Left lung (tissue), 10 donors: ENCODE results near the gene RPS3. TPM values are rescaled to one million over a fixed set of nuclear protein-coding genes. Genes with fewer than 3 reads are reported as not detected.
A peak's percentile ranks its signal among the peaks of the same experiment; 100 is the strongest.

Source experiments
- ATAC-seq: fragments of 200-7000 bp; cut with Tn5 transposase; one replicate; pipeline ENCODE4 v1.9.1; 2020; ENCODE audit warnings: moderate library complexity
- DNase-seq, 4 donors: peaks; one replicate each; pipeline ENCODE4 v3.0.0-alpha.2; 2013 to 2020
- H3K27ac ChIP-seq, 2 donors: fragments of 200-600 bp; sonication (generic) in 1 of 2; one replicate each; pipeline versions ENCODE4 v1.5.0 to v1.8.0; 2020 to 2021
- H3K27me3 ChIP-seq, 2 donors: fragments of 200-600 bp; sonication (generic) in 1 of 2; one replicate each; pipeline versions ENCODE4 v1.5.0 to v1.8.0; 2020 to 2021
- H3K36me3 ChIP-seq, 2 donors: fragments of 200-600 bp; sonication (generic) in 1 of 2; one replicate each; pipeline versions ENCODE4 v1.5.0 to v1.8.0; 2020 to 2021
- H3K4me1 ChIP-seq, 2 donors: fragments of 200-600 bp; one replicate each; pipeline ENCODE4 v1.8.0; 2021
- H3K4me3 ChIP-seq, 2 donors: fragments of 200-600 bp; sonication (generic) in 1 of 2; one replicate each; pipeline versions ENCODE4 v1.5.0 to v1.8.0; 2020 to 2021; ENCODE audit warnings: mild to moderate bottlenecking in 1 of 2
- H3K9me3 ChIP-seq, 2 donors: fragments of 200-600 bp; sonication (generic) in 1 of 2; one replicate each; pipeline versions ENCODE4 v1.5.0 to v1.8.0; 2020 to 2021
- intact Hi-C, 2 donors: fragments of 100-400 bp; cut with DNase I; formaldehyde crosslinking; loops; one replicate each; pipeline versions ENCODE4 v1.11.2 to v1.14.2; 2022
- polyA plus RNA-seq, 6 donors: library from polyadenylated mRNA; unstranded; fragments of 120-200 nt; gene quantifications; one replicate each; pipeline ENCODE4 v1.2.1, GENCODE V29; 2013; ENCODE audit not compliant: insufficient read length in 6 of 6
- total RNA-seq, 2 donors: library from RNA; stranded (reverse); fragmentation: NEBNext Ultra II Directional; extraction: Animal tissue kit (Norgen Biotek cat#: 25700); gene quantifications; one replicate each; pipeline ENCODE4 v1.2.1, GENCODE V29; 2021
- TF ChIP-seq, protein P1 (sequence below), 2 donors: fragments of 200-600 bp; sonication (generic) in 1 of 2; IDR thresholded peaks; one replicate each; pipeline versions ENCODE4 v1.5.0 to v1.8.0; 2021; ENCODE audit warnings: antibody characterized with exemption in 2 of 2
- donor health status: DM: no; HTN: yes; CAD: no.
- donor health status: DM: no; HTN: no; CAD: no.

The RPS3 gene
- total and polyA plus RNA-seq, 8 donors: 1,943 to 3,888 (median 3,679) TPM

DNA sequence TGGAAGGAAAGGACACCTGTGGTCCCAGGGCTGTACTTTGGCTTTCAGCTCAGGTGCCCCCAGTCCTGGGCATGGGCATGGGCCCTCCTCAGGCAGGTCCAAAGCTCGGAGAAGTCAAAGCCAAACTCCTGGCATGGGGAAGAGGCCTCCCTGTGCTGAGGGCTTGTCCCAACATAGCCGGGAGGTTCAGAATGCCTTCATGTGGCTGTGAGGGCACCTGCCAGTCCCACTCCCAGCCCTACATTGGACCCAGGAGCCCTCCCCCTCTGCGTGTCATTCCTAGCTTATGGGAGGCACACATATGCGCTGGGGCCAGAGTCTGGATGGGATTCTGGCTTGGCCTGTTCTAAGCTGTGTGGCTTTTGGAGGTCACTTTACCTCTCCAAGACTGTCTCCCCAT, 34.7 kb downstream of the RPS3 start:
- DNase-seq (peak in 1 of 4 donors; percentile 45), ATAC-seq (no peak)
- no peak overlapping the region for H3K27ac ChIP-seq
- peaks cover 0 to 6% of the 10 kb centered on the region in 2 donors for H3K9me3 ChIP-seq
- H3K36me3 ChIP-seq: peaks cover 0 to 7% of the 10 kb centered on the region in 2 donors
- peaks cover 0 to 13% of the 10 kb centered on the region in 2 donors for H3K4me1 ChIP-seq
- no peak overlapping the region for H3K4me3 ChIP-seq
- peaks cover 11 to 45% of the 10 kb centered on the region in 2 donors for H3K27me3 ChIP-seq
- intact Hi-C loops: no loop called here
- TF ChIP-seq, protein P1, sequence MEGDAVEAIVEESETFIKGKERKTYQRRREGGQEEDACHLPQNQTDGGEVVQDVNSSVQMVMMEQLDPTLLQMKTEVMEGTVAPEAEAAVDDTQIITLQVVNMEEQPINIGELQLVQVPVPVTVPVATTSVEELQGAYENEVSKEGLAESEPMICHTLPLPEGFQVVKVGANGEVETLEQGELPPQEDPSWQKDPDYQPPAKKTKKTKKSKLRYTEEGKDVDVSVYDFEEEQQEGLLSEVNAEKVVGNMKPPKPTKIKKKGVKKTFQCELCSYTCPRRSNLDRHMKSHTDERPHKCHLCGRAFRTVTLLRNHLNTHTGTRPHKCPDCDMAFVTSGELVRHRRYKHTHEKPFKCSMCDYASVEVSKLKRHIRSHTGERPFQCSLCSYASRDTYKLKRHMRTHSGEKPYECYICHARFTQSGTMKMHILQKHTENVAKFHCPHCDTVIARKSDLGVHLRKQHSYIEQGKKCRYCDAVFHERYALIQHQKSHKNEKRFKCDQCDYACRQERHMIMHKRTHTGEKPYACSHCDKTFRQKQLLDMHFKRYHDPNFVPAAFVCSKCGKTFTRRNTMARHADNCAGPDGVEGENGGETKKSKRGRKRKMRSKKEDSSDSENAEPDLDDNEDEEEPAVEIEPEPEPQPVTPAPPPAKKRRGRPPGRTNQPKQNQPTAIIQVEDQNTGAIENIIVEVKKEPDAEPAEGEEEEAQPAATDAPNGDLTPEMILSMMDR (IDR thresholded peaks at IDR 0.05): no peak

DNA sequence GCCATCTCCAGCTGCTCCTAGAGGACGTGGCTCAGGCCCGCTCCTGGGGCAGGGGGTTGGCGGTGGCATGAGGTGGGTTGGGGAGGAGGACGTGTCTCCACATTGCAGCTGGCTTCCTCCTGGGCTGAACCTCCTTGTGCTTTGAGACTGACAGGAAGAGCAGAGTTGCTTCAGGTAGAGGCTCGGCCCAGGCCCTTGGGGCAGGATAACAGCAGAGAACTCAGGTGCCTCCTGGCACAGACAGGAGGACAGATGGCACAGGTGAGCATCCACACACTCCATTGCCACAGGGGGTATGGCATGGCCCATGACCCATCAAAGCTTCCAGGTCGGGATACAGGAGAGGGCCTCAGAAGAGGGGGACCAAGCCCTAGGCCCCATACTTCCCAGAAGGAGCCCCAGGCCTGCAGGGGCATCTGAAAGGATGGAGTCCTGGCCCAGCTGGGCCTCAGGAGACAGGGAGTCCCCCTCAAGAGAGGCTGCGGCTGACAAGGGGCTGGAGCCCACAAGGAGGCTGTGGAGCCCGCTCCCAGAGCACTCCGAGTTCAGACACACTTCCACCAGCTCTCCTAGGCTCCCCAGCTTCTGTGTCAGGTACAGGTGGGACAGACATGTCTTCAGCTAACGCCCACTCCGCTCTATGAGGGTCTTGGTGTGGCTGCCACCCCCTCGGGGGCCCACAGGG, 35.7 kb downstream of the RPS3 start:
- ATAC-seq: no peak
- TF ChIP-seq, protein P1 (IDR thresholded peaks at IDR 0.05): no peak
- peaks cover 0 to 7% of the 10 kb centered on the region in 2 donors for H3K36me3 ChIP-seq

DNA sequence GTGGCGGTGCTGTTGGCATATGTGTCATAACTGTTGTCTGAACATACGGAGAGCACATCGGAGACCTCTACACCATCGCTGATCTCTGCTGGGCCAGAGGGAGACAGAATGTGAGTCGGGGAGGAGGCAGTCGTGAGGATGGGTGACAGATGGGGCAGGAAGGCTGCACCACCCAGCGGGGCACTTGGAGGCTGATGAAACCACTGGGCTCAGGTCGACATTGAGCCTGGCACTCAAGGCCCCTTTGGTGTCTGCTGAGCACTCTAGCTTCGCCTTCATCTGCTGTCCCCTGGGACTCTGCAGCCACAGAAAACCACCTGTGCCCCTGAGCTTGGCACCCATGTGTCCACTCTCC, 36.2 kb downstream of the RPS3 start:
- peaks cover 7 to 30% of the 10 kb centered on the region in 2 donors for H3K27me3 ChIP-seq
- DNase-seq: peak in 1 of 4 donors; percentile 61
- intact Hi-C loops: no loop called here

More for the DNA sequence above, 35.7 kb downstream of the RPS3 start:
- peak in 1 of 4 donors; percentile 52 for DNase-seq
- H3K27me3 ChIP-seq: peaks cover 11 to 36% of the 10 kb centered on the region in 2 donors
- intact Hi-C loops: no loop called here
- peaks cover 0 to 7% of the 10 kb centered on the region in 2 donors for H3K4me1 ChIP-seq
- H3K4me3 ChIP-seq: no peak overlapping the region
- H3K9me3 ChIP-seq: no peaks in the 10 kb centered on the region
- no peak overlapping the region for H3K27ac ChIP-seq

DNA sequence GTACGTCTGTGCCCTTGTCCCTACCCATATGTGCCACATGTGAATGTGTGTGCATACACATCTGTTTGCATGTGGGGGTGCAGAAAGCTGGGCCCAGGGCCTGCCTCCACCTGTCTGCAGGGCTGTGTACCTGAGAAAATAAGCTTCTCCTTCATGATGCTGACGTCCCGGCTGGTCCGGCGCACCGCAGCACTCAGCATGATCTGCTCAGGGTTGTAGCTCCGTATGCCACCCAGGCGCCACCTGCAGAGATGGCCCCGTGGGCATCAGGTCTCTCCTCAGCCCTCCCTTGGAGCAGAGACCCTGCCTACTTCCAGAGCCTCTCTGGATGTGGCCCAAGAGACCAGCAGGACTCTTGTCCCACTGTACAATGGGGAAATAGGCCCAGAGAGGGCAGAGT, 37.5 kb downstream of the RPS3 start:
- Histone ChIP-seq H3K4me3 (no peak overlapping the region), H3K9me3 (no peaks in the 10 kb centered on the region), H3K27me3 (peaks cover 0 to 18% of the 10 kb centered on the region in 2 donors), H3K36me3 (peaks cover 0 to 7% of the 10 kb centered on the region in 2 donors), H3K4me1 (no peaks in the 10 kb centered on the region), H3K27ac (no peak overlapping the region)
- TF ChIP-seq, protein P1 (IDR thresholded peaks at IDR 0.05): no peak
- intact Hi-C loops: no loop called here
- ATAC-seq (no peak), DNase-seq (peak in 1 of 4 donors; percentile 64)

More for the DNA sequence above, 36.2 kb downstream of the RPS3 start:
- H3K4me3 ChIP-seq: no peak overlapping the region
- peaks cover 0 to 4% of the 10 kb centered on the region in 2 donors for H3K4me1 ChIP-seq
- H3K27ac ChIP-seq: no peak overlapping the region
- TF ChIP-seq, protein P1 (IDR thresholded peaks at IDR 0.05): no peak
- no peaks in the 10 kb centered on the region for H3K9me3 ChIP-seq
- peaks cover 0 to 7% of the 10 kb centered on the region in 2 donors for H3K36me3 ChIP-seq
- ATAC-seq: no peak

DNA sequence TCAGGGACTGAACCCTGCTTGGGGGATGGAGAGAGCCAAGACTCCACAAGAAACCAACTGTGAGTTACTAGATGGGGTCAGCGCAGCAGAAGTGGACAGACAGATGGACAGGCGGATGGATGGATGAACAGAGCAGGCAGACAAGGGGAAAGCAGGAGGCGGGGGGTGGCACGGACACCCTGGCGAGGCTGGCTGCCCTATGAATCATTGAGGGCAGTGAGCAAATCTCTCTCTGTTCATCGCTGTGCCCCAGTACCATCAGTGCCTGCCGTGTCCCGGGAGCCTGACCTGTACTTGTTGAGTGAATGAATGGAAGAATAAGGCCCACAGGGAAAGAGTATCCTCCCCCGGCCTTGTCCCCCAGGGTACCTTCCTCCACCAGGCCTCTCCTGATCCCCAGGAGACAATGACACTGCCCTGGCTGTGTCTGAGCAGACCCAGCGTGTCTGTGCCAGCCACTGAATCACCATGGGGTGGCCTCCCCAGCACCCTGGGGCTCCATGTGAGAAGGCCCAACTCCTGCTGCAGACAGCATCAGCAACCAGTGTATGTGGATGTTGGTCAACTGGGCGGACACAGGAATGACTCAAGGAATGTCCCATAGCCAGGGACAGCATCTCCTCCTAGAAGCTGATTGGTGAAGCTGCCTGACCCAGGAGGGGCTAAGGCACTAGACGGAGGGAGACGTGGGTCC, 38.8 kb downstream of the RPS3 start:
- intact Hi-C loops: no loop called here
- DNase-seq (peak in 1 of 4 donors; percentile 31), ATAC-seq (no peak)

More for the DNA sequence above, 38.8 kb downstream of the RPS3 start:
- H3K27ac ChIP-seq: no peak overlapping the region
- no peaks in the 10 kb centered on the region for H3K4me1 ChIP-seq
- H3K27me3 ChIP-seq: peaks cover 0 to 5% of the 10 kb centered on the region in 2 donors
- no peaks in the 10 kb centered on the region for H3K9me3 ChIP-seq
- peaks cover 0 to 7% of the 10 kb centered on the region in 2 donors for H3K36me3 ChIP-seq
- H3K4me3 ChIP-seq: no peak overlapping the region
- TF ChIP-seq, protein P1 (IDR thresholded peaks at IDR 0.05): no peak
